Neural cell (in vitro differentiated cells): Measurements from ENCODE around the gene TMEM140. TPM values are rescaled to one million over a fixed set of nuclear protein-coding genes. Genes with fewer than 3 reads are reported as not detected.

Source experiments
- H2AFZ ChIP-seq: fragments of 200-600, 300-800 bp; sonication (generic), shearing (Covaris generic); 2 replicates; pipeline ENCODE4 v1.6.0; 2014; ENCODE audit warnings: low read depth, mild to moderate bottlenecking, antibody characterized with exemption, low read length, moderate library complexity
- H3F3A ChIP-seq: fragments of 200-600 bp; shearing (Covaris generic); 2 replicates; pipeline ENCODE4 v1.6.1; 2016; ENCODE audit warnings: mild to moderate bottlenecking, moderate library complexity, mixed read lengths, antibody characterized with exemption, low read length; ENCODE audit not compliant: insufficient read depth, poor library complexity, severe bottlenecking
- H3K27ac ChIP-seq: fragments of 200-600, 300-800 bp; sonication (generic), shearing (Covaris generic); 2 replicates; pipeline ENCODE4 v1.5.1; 2014; ENCODE audit warnings: mild to moderate bottlenecking, low read length, moderate library complexity
- H3K27me3 ChIP-seq: fragments of 300-800, 200-600 bp; sonication (generic), shearing (Covaris generic); 2 replicates; pipeline ENCODE4 v1.6.0; 2014; ENCODE audit warnings: mild to moderate bottlenecking, low read depth, low read length, moderate library complexity; ENCODE audit not compliant: insufficient read depth
- H3K36me3 ChIP-seq: fragments of 300-800, 200-600 bp; sonication (generic), shearing (Covaris generic); 2 replicates; pipeline ENCODE4 v1.5.1; 2014; ENCODE audit warnings: mild to moderate bottlenecking, antibody characterized with exemption, low read length, moderate library complexity; ENCODE audit not compliant: insufficient read depth
- H3K4me2 ChIP-seq: fragments of 300-800, 200-600 bp; sonication (generic), shearing (Covaris generic); 2 replicates; pipeline ENCODE4 v1.6.0; 2014; ENCODE audit warnings: mild to moderate bottlenecking, low read length
- H3K4me3 ChIP-seq: fragments of 300-800, 200-600 bp; sonication (generic), shearing (Covaris generic); 2 replicates; pipeline ENCODE4 v1.5.1; 2014; ENCODE audit warnings: mild to moderate bottlenecking, low read length, moderate library complexity
- H3K79me2 ChIP-seq: fragments of 200-600 bp; shearing (Covaris generic); replicated peaks from 2 replicates; pipeline ENCODE4 v1.6.0; 2014; ENCODE audit warnings: mild to moderate bottlenecking, low read length, moderate library complexity; ENCODE audit not compliant: insufficient read depth
- H3K9ac ChIP-seq: fragments of 300-800, 200-600 bp; sonication (generic), shearing (Covaris generic); 2 replicates; pipeline ENCODE4 v1.6.1; 2016; ENCODE audit warnings: mild to moderate bottlenecking, low read length, mixed read lengths
- H3K9me2 ChIP-seq: fragments of 200-600 bp; shearing (Covaris generic); 2 replicates; pipeline ENCODE4 v1.6.1; 2016; ENCODE audit warnings: mild to moderate bottlenecking, low read length, mixed read lengths; ENCODE audit not compliant: insufficient read depth
- H3K9me3 ChIP-seq: fragments of 200-600, 300-800 bp; sonication (generic), shearing (Covaris generic); 2 replicates; pipeline ENCODE4 v1.6.1; 2016; ENCODE audit warnings: mild to moderate bottlenecking, mixed run types, low read length, moderate library complexity, mixed read lengths
- H4K20me1 ChIP-seq: fragments of 200-600 bp; shearing (Covaris generic); 2 replicates; pipeline ENCODE4 v1.6.1; 2016; ENCODE audit warnings: mild to moderate bottlenecking, mixed run types; ENCODE audit not compliant: insufficient read depth
- CTCF ChIP-seq: fragments of 450-650 bp; IDR thresholded peaks from 2 replicates; pipeline ENCODE4 v1.5.1; 2014; ENCODE audit warnings: antibody characterized with exemption, mild to moderate bottlenecking, moderate library complexity; ENCODE audit not compliant: poor library complexity, severe bottlenecking
- EP300 ChIP-seq: fragments of 450-650 bp; conservative IDR thresholded peaks from 2 replicates; pipeline ENCODE4 v1.6.1; 2014; ENCODE audit warnings: antibody characterized with exemption, mild to moderate bottlenecking, moderate library complexity; ENCODE audit not compliant: poor library complexity, severe bottlenecking
- EZH2 ChIP-seq: fragments of 200-600, 300-800 bp; shearing (Covaris generic), sonication (generic); IDR thresholded peaks from 2 replicates; pipeline ENCODE4 v1.6.1; 2014; ENCODE audit warnings: antibody characterized with exemption, low read length, borderline replicate concordance, mild to moderate bottlenecking; ENCODE audit not compliant: insufficient read depth, poor library complexity, severe bottlenecking
- MXI1 ChIP-seq: fragments of 450-650 bp; conservative IDR thresholded peaks from 2 replicates; pipeline ENCODE4 v1.6.1; 2014; ENCODE audit warnings: antibody characterized with exemption, mild to moderate bottlenecking; ENCODE audit not compliant: poor library complexity, severe bottlenecking
- POLR2AphosphoS5 ChIP-seq: IDR thresholded peaks from 2 replicates; pipeline ENCODE4 v1.6.1; 2012
- RAD21 ChIP-seq: fragments of 450-650 bp; conservative IDR thresholded peaks from 2 replicates; pipeline ENCODE4 v1.6.1; 2014; ENCODE audit warnings: antibody characterized with exemption, mild to moderate bottlenecking, moderate library complexity
- REST ChIP-seq: IDR thresholded peaks from 2 replicates; pipeline ENCODE4 v1.6.1; 2012; ENCODE audit warnings: borderline replicate concordance
- SMC3 ChIP-seq: fragments of 450-650 bp; conservative IDR thresholded peaks from 2 replicates; pipeline ENCODE4 v1.6.1; 2014; ENCODE audit warnings: antibody characterized with exemption, mild to moderate bottlenecking, moderate library complexity; ENCODE audit not compliant: poor library complexity
- TAF1 ChIP-seq: IDR thresholded peaks from 2 replicates; pipeline ENCODE4 v1.6.1; 2012; ENCODE audit warnings: low read depth
- polyA plus RNA-seq: library from polyadenylated mRNA; depleted of rRNA; stranded (reverse); fragments of >200 nt; gene quantifications from 2 replicates; pipeline ENCODE4 v1.2.3, GENCODE V29; 2014

The TMEM140 gene
- polyA plus RNA-seq, 1 donor from 2014 or later: 0.15 TPM

GRCh38 chr7:135192914-135193536, 45.2 kb downstream of the TMEM140 start (continued):
- no peak for TF ChIP-seq CTCF
- no peak for TF ChIP-seq TAF1
- no peak for TF ChIP-seq MXI1

GRCh38 chr7:135193615-135194081, 45.8 kb downstream of the TMEM140 start:
- H2AFZ ChIP-seq: no peak overlapping the region
- no peak for TF ChIP-seq CTCF
- TF ChIP-seq POLR2AphosphoS5: no peak
- TF ChIP-seq EZH2: no peak
- no peak for TF ChIP-seq RAD21
- no peak for TF ChIP-seq EP300
- TF ChIP-seq MXI1: no peak
- no peaks in the 10 kb centered on the region for H3F3A ChIP-seq
- no peaks in the 10 kb centered on the region for H3K27me3 ChIP-seq
- no peaks in the 10 kb centered on the region for H3K79me2 ChIP-seq
- H3K9me3 ChIP-seq: no peaks in the 10 kb centered on the region
- no peak overlapping the region for H3K4me3 ChIP-seq
- H4K20me1 ChIP-seq: no peaks in the 10 kb centered on the region
- no peak overlapping the region for H3K27ac ChIP-seq
- no peaks in the 10 kb centered on the region for H3K9me2 ChIP-seq
- H3K36me3 ChIP-seq: no peaks in the 10 kb centered on the region
- no peak overlapping the region for H3K9ac ChIP-seq
- H3K4me2 ChIP-seq: no peak overlapping the region

- no peak for TF ChIP-seq SMC3
- no peak for TF ChIP-seq RAD21
- TF ChIP-seq POLR2AphosphoS5: no peak
- TF ChIP-seq EZH2: no peak
- TF ChIP-seq CTCF: no peak
- TF ChIP-seq MXI1: no peak
- TF ChIP-seq EP300: no peak
- TF ChIP-seq TAF1: no peak
- no peak for TF ChIP-seq REST
Measured at GRCh38 chr7:135194494-135195095, 46.7 kb downstream of the TMEM140 start.

More at GRCh38 chr7:135194494-135195095, 46.7 kb downstream of the TMEM140 start:
- H3K27ac ChIP-seq: no peak overlapping the region
- no peak overlapping the region for H3K4me2 ChIP-seq
- no peak overlapping the region for H3K4me3 ChIP-seq
- H4K20me1 ChIP-seq: no peaks in the 10 kb centered on the region
- H3K27me3 ChIP-seq: no peaks in the 10 kb centered on the region
- no peaks in the 10 kb centered on the region for H3F3A ChIP-seq
- no peak overlapping the region for H2AFZ ChIP-seq
- no peak overlapping the region for H3K9ac ChIP-seq
- H3K9me2 ChIP-seq: no peaks in the 10 kb centered on the region
- no peaks in the 10 kb centered on the region for H3K36me3 ChIP-seq
- no peaks in the 10 kb centered on the region for H3K9me3 ChIP-seq
- no peaks in the 10 kb centered on the region for H3K79me2 ChIP-seq
